HFF-Myc (cell line): ENCODE measurements around the gene MATN3.

Experiments used
- DNase-seq: peaks from one replicate; pipeline ENCODE4 v3.0.0-alpha.2; 2011; ENCODE audit warnings: low read depth; ENCODE audit errors: extremely low read depth
- H3K4me3 ChIP-seq: replicated peaks from 2 replicates; pipeline ENCODE4 v1.5.1; 2011; ENCODE audit warnings: low read depth, mild to moderate bottlenecking, control low read depth, low read length
- TF ChIP-seq, protein P1 (sequence below): IDR thresholded peaks from 2 replicates; pipeline ENCODE4 v1.5.1; 2012; ENCODE audit warnings: mild to moderate bottlenecking, low read depth, low read length, control low read depth; ENCODE audit errors: missing control alignments

The MATN3 gene

DNA sequence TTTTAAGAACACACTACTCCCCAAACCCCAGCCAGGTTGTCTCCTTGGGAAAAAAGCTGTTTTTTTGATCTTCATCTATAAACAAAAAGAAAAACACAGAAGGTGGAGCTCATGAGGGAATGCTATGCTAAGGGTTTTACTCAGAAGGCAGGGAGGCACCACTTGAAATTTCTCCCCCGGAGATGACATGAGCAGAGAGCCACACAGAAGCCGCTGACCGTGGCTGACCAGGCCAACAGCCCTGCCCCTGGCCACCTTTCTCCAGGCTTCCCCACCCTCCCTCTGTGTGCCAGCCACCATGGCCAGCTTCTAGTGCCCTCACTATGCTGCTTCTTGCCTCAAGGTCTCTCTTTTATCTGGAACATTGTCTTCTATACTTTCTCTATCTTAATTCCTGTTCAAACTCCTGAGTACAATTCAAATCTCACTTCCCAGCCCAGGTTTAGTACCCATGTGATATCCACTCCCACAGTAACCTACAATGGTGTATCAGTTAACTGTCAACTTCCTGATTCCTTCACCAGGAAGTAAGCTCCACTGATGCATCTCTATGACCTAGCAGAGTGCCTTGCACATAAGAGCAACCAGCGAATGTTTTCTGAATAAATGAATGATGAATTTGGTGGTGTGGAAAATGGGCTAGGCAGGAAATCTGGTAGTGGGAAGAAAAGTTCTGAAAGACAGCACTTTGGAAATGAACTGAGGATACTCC lies 23.6 kb upstream of the MATN3 start:
- TF ChIP-seq, protein P1, sequence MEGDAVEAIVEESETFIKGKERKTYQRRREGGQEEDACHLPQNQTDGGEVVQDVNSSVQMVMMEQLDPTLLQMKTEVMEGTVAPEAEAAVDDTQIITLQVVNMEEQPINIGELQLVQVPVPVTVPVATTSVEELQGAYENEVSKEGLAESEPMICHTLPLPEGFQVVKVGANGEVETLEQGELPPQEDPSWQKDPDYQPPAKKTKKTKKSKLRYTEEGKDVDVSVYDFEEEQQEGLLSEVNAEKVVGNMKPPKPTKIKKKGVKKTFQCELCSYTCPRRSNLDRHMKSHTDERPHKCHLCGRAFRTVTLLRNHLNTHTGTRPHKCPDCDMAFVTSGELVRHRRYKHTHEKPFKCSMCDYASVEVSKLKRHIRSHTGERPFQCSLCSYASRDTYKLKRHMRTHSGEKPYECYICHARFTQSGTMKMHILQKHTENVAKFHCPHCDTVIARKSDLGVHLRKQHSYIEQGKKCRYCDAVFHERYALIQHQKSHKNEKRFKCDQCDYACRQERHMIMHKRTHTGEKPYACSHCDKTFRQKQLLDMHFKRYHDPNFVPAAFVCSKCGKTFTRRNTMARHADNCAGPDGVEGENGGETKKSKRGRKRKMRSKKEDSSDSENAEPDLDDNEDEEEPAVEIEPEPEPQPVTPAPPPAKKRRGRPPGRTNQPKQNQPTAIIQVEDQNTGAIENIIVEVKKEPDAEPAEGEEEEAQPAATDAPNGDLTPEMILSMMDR: no peak
- no peak for DNase-seq

DNA sequence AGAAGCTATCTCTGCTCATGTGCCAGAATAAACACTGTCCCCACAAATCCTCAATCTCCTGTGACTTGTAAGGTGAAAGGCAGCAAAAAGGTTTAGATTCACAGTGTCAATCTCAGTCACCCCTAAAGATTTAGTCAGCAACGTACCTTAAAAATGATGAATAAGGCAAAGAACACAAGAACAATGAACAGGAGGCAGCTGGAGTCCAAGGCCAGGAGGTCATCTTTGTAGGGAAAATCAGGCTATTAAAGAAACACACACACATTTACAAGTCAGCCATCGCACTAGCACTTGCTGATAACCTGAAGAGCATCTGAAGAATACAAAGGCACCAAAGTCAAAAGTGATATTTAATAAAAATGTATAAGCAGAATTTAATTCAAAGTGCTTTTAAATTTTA lies 22.4 kb upstream of the MATN3 start:
- no peak for DNase-seq
- no peak overlapping the region for H3K4me3 ChIP-seq
- TF ChIP-seq, protein P1: no peak

More for the DNA sequence above, 23.6 kb upstream of the MATN3 start:
- no peak overlapping the region for H3K4me3 ChIP-seq

DNA sequence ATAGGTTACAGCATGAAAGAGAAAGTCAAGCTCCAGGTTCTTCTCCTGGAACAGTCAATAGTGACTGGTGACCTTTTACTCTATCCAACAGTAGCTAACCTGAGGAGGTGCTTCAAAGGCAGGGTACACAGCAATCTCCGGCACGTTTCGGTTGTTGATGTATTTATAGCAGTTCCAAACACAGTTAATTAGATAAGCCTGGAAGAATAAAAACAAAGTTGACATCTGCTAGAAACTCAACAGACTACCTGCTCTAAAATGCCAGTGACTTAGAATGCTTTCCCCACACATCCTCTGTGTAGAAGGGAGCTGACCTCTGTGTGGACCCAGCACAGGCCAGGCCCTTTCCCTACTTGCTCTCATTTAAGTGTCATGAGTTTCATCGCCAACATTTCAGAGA lies 21.8 kb upstream of the MATN3 start:
- H3K4me3 ChIP-seq: no peak overlapping the region
- TF ChIP-seq, protein P1: no peak
- DNase-seq: no peak

DNA sequence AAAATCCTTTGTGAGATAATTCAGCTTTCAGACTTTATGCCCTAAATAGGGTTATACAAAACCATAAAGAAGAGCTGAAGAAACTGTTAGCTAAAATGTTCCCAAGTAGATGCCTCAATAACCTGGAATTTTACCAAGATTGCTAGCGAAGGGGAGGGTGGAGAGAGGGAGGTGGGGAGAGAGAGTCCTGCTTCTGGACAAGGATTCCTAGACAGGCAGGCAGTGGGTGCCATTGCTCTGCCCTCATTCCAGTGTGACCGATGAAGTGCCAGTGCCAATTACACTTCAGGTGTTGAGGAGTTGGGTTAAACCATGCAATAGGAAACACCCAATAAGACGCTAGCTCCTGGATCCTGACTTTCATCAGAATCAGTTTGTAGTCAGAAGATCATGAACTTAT lies 20.9 kb upstream of the MATN3 start:
- TF ChIP-seq, protein P1: no peak
- no peak overlapping the region for H3K4me3 ChIP-seq
- no peak for DNase-seq

DNA sequence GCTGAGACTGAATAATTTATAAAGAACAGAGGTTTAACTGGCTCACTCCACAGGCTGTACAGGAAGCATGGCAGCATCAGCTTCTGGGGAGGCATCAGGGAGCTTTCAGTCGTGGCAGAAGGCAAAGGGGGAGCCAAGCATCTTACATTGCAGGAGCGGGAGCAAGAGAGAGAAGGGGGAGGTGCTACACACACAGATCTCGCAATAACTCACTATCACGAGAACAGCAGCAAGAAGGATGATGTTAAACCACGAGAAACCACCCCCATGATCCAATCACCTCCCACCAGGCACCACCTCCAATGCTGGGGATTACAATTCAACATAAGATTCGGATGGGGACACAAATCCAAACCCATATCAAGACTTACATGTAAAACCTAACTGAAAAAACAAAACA lies 17.8 kb upstream of the MATN3 start:
- H3K4me3 ChIP-seq: no peak overlapping the region
- TF ChIP-seq, protein P1: no peak
- DNase-seq: no peak

DNA sequence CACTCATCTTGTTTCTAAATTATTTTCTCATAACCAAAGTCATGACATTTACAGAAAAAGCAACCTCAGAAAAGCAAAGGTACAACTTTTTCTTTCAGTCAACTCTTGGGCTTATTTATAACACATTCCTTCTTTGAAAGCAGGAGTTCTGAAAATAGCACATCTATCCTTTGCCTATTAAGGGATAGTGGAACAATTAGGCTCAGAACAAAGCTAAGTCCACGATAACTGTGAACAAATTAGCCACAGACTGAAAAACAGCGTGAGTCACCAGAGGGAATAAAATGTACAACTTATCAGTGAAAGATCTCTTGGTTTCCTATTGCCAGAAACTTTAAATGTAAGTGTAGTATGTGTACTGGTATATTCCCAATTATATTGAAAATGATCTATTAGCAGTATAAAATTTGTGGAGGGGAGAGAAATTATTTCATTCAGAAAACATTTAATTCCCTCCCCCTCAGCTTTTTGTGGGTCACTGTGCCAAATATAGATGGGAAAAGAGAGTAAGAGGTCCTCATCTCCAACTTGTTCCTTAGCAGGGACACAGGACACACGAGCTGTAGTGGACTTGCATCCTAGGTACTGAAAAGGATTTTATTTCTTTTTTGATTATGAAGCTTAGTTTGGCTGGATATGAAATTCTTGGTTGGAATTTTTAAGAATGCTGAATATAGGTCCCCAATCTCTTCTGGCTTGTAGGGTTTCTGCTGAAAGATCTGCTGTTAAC lies 15.4 kb upstream of the MATN3 start:
- H3K4me3 ChIP-seq: no peak overlapping the region

More for the DNA sequence above, 15.4 kb upstream of the MATN3 start:
- TF ChIP-seq, protein P1: no peak
- no peak for DNase-seq
